Right ventricle myocardium superior (tissue), 1 donor: ENCODE data around the gene P4HA2. TPM values are rescaled to one million over a fixed set of nuclear protein-coding genes. Genes with fewer than 3 reads are reported as not detected.

Experiments used
- ATAC-seq: fragments of 200-7000 bp; cut with Tn5 transposase; one replicate; pipeline ENCODE4 v1.9.1; 2020; ENCODE audit warnings: mild to moderate bottlenecking; ENCODE audit not compliant: poor library complexity
- DNase-seq: peaks from one replicate; pipeline ENCODE4 v3.0.0-alpha.2; 2020
- intact Hi-C: fragments of 100-400 bp; cut with DNase I; formaldehyde crosslinking; loops from one replicate; pipeline ENCODE4 v1.11.2; 2022
- long read RNA-seq: library from polyadenylated mRNA; unstranded; transcript quantifications from one replicate; pipeline ENCODE4 v2.0.0, GENCODE V29; 2021
- total RNA-seq: library from RNA; stranded (reverse); fragmentation: NEBNext Ultra II Directional; extraction: Animal tissue kit (Norgen Biotek cat#: 25700); gene quantifications from one replicate; pipeline ENCODE4 v1.2.1, GENCODE V29; 2021
- donor health status: DM: no; HTN: yes; CAD: no; lungs with severe emphysema.

Gene P4HA2
- total RNA-seq, result 77.2 TPM
- long read RNA-seq, transcript P4HA2-203 (16 exons, 2,223 nt), result minor isoform, 19 of 347 reads
- long read RNA-seq, transcript P4HA2-202 (15 exons, 2,313 nt), result major isoform, 120 of 347 reads
- long read RNA-seq, transcript P4HA2-201 (16 exons, 2,230 nt), result minor isoform, 13 of 347 reads
- long read RNA-seq, partial matches to known transcripts, result 48 of 347 reads
- long read RNA-seq, other reads (novel, unspliced or antisense), result 143 of 347 reads

DNA sequence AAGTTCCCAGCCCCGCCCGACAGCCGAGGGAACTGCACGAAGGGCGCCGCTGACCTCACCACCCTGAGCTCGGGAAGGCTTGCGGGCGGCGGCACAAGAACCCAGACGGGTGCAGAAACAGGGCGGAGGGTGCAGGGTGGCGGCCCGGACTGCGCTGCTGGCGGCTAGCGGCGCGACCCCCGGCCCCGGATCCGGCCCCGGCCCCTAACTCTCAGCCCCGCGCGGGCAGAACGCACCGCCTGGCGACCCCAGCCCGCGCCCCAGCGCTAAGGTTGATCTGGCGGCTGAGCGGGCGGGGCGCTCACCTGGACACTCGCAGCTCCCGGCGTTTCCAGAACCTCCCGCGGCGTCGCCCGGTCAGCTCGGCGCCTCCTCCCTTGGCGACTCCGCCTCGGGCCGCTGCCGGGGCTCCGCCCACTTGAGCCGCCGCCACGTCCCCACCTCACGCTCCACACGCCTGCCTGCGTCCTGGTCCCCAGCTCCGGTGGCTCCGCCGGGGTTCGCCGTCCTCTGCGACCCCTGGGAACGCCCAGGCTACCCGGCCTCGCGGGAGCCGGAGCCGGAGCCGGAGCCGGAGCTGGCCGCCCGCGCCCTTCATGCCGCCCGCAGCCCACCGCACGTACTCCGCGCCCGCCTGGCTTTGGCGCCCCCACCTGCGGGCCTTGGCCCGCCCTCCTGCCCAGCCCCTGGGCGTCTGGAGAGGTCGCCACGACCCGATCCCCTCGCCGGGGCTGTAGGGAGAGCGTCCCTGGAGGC, at the start of gene P4HA2:
Gene P4HA2, minus strand, starts transcription at position 369 of the 756 bp plus-strand sequence. CDS start 9,227 bp downstream, outside the sequence.
- DNase-seq (peak; percentile 91), ATAC-seq (peak; percentile 91)
- intact Hi-C loops, result no loop called here

DNA sequence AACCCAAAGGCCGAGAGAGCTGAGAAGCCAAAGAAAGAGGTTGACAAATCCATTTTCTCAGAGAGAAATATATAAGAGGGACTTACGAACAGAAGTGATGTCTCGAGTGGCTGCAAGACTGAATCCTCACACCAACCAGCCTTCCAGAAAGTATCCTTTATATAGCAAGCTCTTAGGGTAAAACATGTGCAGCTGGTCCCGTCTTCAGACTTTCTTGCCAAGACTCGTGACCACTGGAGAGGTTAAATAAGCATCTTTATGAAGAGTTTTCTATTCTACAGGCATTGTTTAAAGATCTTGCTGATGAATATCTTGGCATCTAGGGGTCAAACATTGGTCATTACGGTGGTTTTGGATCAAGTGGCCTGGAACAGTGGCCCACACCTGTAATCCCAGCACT, 49.6 kb upstream of the P4HA2 start:
- intact Hi-C loops, result loop anchor here (10.0 kb wide), 1 partner anchor 228 kb away; no protein-coding TSS in a partner anchor
- no peak for ATAC-seq

DNA sequence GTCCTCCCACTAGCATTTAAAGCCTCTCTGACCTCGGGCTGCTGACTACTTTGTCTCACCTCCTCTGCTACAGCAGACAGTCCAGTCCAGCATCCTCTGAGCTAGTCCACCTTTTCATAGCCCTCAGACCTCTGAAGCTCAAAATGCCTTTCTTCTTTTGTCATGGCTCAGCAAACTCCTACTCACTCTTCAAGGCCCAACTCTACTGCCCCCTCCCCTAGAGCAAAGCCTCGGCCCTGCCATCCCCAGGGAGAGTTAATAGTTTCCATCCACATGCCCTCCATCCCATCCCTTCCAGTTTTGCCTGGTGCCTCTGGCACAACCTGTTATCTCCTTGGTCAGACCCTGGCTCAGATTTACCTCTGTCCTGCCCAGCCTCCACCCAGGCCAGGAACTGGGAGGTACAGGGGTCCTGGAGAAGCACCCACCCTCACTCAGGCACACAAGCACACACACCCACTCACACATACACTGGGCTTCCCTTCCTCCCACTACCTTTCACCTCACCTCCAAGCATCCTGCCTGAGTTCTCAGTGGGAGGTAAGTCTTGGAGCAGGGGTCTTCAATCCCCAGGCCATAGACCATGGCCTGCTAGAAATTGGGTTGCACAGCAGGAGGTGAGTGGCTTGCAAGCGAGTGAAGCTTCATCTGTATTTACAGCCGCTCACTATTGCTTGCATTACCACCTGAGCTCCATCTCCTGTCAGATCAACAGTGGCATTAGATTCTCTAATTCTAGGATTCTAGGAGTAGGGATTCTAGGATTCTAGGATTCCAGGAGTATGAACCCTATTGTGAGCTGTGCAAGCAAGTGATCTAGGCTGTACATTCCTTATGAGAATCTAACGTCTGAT, 47.9 kb upstream of the P4HA2 start:
- intact Hi-C loops, result loop anchor here (10.0 kb wide), 1 partner anchor 229 kb away; no protein-coding TSS in a partner anchor
- no peak for DNase-seq

More for the DNA sequence above, 49.6 kb upstream of the P4HA2 start:
- no peak for DNase-seq

GRCh38 chr5:132274050-132274792, 46.6 kb upstream of the P4HA2 start:
- DNase-seq (no peak), ATAC-seq (no peak)
- intact Hi-C loops, result loop anchor here (10.0 kb wide), 1 partner anchor 231 kb away; no protein-coding TSS in a partner anchor

More for the DNA sequence above, 47.9 kb upstream of the P4HA2 start:
- ATAC-seq, result no peak

DNA sequence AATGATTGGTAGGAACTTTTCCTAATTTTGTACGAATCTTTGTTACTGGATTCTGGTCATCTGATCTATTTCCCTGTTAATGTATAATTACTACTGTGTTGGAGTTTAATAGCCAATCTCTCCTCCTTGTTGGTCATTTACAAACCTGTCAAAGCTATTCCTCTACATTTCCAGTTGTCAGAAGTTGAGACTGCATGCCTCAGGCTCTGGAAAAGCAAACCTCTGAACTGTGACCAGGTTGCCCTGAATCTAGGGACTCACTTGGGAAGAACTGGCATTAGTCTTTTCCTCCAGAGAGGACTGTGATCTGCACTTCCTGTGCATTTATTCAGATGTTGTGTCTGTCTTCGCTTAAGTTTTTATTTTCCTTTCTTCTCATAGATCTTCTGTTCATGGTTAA, 46.0 kb upstream of the P4HA2 start:
- intact Hi-C loops, result loop anchor here (10.0 kb wide), 1 partner anchor 231 kb away; no protein-coding TSS in a partner anchor
- ATAC-seq (no peak), DNase-seq (no peak)

GRCh38 chr5:132272311-132273210, 44.9 kb upstream of the P4HA2 start:
- ATAC-seq (peak; percentile 66), DNase-seq (peak; percentile 74)
- intact Hi-C loops, result loop anchor here (10.0 kb wide), 1 partner anchor 232 kb away; no protein-coding TSS in a partner anchor

- intact Hi-C loops, result loop anchor here (10.0 kb wide), 1 partner anchor 233 kb away; no protein-coding TSS in a partner anchor
- ATAC-seq (peak; percentile 50), DNase-seq (no peak)
Measured at GRCh38 chr5:132271251-132272246, 43.9 kb upstream of the P4HA2 start.

DNA sequence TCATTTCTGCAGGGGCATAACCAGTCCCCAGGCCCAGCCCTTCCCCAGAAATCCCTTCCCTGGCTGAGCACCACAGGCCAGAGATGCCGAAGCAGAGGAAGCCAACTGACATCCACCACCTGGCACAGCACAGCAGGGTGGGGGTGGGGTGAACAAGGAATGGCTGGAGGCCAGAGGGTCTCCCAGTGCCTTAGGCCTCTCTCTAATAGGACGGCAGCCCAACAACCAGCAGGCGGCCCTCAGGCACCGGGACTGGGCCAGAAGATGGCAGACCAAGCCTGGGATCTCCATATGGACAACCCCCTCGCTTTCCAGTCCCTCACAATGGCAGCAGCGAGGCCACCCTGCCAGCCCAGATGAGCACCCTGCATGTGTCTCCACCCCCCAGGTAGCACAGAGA, 43.1 kb upstream of the P4HA2 start:
- intact Hi-C loops, result loop anchor here (10.0 kb wide), 1 partner anchor 234 kb away; no protein-coding TSS in a partner anchor
- DNase-seq, result no peak
- ATAC-seq, result no peak

DNA sequence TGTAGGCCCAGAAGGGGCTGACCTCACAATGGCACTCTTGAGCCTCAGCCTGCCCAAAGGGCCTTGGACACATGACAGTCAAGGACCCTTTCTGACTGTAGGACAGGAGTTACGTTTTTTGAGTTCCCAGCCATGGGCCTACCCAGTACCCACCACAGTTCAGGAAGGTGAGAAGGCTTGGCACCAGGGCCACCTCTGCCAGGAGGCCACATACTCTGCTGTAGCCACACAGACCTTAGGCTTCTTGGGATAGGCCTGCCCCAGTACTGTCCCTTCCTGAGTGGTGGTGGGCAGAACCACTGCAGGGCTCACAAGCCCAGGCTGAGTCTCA, 42.6 kb upstream of the P4HA2 start:
- intact Hi-C loops, result loop anchor here (10.0 kb wide), 1 partner anchor 235 kb away; no protein-coding TSS in a partner anchor
- ATAC-seq (no peak), DNase-seq (no peak)

DNA sequence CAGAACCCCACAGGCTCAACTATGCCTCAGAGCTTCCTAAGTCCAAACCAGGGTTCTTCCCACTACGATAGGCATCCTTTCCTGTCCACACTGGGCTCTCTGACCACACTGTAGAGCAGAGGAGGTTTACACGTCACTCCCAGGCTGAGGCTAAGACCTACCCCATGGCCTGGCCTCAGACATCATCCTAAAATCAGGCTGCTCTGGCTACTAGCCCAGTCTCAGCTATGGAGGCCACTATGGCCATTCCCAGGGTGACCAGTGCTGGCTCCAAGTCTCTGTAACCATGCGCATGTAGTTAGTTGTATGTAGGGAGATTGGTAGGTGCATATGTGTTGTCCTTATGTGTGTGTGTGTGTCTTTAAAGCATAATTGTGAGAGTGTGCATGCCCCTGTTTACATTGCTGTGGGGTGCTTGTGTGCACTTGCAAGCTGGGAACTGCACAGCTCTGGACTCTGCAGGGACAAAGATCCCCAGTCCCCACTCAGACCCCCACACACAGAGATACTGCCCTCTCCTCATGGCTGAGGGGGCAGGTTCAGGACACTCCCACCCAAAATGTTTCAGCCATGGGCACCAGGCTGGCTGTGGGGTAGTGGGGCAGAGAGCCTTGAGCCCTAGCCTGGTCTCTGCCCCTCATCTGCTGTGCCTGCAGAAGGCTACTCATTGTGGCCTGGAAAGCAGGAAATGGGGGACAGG, 42.1 kb upstream of the P4HA2 start:
- DNase-seq (no peak), ATAC-seq (no peak)
- intact Hi-C loops, result loop anchor here (10.0 kb wide), 1 partner anchor 235 kb away; no protein-coding TSS in a partner anchor

DNA sequence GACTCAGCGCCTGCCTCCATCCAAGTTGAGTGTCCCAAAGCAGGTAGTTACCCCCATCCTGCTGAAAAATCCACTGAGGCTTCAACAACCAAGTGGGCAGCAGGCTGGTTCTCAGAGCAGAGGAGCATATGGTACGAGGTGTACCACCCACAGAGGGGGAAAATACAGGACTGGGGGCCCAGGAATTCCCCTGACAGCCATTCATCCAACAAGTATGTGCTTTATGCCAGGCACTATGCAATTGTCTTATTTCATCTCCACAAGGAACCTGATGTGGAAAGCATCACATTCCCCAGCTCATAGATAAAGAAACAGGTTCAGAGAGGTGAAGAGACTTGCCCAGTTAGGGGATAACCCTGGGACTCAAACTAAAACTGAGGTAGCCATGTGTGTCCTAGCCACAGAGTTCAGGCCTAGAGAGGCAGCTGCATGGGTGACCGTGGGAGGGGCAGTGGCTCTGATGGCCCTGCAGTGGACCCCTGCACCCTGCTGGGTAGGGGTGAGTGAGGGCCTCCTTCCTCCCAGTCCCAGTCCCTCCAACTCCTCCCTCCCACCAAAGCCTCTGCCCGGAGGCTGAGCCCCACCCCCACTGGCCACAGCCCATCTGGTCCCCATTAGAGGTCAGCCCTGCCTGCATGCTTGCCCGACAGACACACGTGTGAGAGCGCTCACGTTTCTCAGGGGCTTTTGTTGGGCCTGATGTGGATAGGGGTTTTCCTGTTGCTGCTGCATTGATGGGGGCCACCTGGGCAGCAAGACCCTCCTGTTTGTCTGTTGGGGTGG, 41.3 kb upstream of the P4HA2 start:
- DNase-seq, result no peak
- intact Hi-C loops, result no loop called here
- no peak for ATAC-seq

DNA sequence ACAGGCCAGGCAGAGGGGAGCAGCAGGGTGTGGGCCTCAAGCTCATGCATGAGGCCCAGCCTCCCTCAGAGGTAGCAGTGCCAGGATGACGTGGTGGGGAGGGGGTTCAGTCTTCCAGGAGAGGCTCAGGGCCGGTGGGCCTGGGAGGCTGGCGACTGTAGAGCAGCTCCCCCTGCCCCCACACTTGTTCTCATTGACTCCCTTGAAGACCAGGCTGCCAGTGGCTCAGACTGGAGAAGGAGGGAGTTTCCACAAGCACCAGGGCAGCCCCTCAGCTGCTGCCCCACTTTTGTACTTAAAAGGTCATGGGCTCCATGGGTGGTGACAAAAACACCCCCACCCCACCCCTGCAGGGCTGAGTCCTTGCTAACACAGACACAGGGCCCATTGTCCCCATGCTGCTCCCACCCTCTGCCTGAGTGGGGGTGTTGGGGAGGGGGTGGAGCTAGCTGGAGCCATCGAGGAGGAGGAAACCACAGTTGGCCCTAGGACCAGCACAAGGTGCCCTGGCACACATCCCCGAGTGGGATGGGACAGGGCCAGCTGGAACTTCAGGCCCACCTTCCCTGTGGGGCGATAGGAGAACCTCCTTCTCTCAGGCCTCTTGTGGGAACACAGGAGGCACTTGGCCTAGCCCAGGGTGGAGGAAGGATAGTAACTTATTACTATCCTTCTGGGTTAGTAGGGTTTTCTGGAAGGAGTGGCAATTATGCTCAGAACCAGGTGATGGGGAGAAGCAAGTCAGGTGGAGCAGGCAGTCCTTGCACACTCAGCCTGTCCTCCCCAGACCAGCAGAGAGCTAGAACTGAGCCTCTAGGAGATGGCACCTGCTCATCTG, 40.5 kb upstream of the P4HA2 start:
- DNase-seq (no peak), ATAC-seq (no peak)
- intact Hi-C loops, result no loop called here

- ATAC-seq, result no peak
- intact Hi-C loops, result no loop called here
- no peak for DNase-seq
Measured at GRCh38 chr5:132267166-132267739, 39.6 kb upstream of the P4HA2 start.

DNA sequence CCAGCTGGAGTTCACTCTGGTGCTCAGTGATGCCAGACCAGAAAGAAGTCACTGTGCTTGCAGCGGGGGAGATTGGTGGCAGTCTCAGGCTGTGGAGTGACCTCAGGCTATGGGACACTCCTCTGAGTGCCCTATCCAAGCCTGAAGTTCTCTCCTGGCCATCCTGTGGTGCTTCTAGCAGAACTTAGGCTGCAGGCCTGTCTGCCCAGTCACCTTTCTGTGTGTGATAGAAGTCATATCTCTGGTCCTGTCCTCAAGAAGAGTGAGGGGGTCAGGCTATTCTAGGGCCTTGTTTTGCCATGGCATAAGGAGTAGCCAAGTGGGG, 39.1 kb upstream of the P4HA2 start:
- DNase-seq, result no peak
- intact Hi-C loops, result no loop called here
- ATAC-seq, result no peak
